Activated T-cell treated with anti-CD3 and anti-CD28 coated beads, Interleukin-2, amount 50 U/mL, for 72 hours (primary cell): ENCODE data around the gene TNK1. TPM values are rescaled to one million over a fixed set of nuclear protein-coding genes. Genes with fewer than 3 reads are reported as not detected.
"Not testable (repeated sequence)": the region's sequence is repeated elsewhere in the genome, so short reads cannot be mapped to it uniquely, and the experiment has no call there.

Experiments used
- ATAC-seq, 2 donors: fragments of 150-1000 bp; cut with Tn5 transposase; replicated peaks in 1 of 2; 2 replicates each; pipeline ENCODE4 v1.10.0; 2021; ENCODE audit warnings: moderate library complexity in 2 of 2, mild to moderate bottlenecking in 1 of 2
- DNase-seq, 2 donors: peaks; one replicate each; pipeline ENCODE4 v3.0.0; 2021 to 2022; ENCODE audit warnings: mixed read lengths in 1 of 2
- H3K27ac Mint-ChIP-seq: one replicate; pipeline ENCODE4 v1.8.0; 2022; ENCODE audit warnings: mild to moderate bottlenecking, moderate library complexity, mixed read lengths
- H3K27me3 Mint-ChIP-seq: one replicate; pipeline ENCODE4 v1.8.0; 2022; ENCODE audit warnings: low read depth, mixed read lengths
- H3K36me3 Mint-ChIP-seq, 2 donors: one replicate each; pipeline ENCODE4 v1.8.0; 2022; ENCODE audit warnings: mixed read lengths in 2 of 2, mild to moderate bottlenecking in 1 of 2; ENCODE audit not compliant: insufficient read depth in 2 of 2
- H3K4me1 Mint-ChIP-seq: one replicate; pipeline ENCODE4 v1.8.0; 2022; ENCODE audit warnings: low read depth, mixed read lengths
- H3K4me3 Mint-ChIP-seq, 2 donors: one replicate each; pipeline ENCODE4 v1.8.0; 2022; ENCODE audit warnings: mild to moderate bottlenecking in 2 of 2, mixed read lengths in 2 of 2, moderate library complexity in 2 of 2
- H3K9me3 Mint-ChIP-seq, 2 donors: one replicate each; pipeline ENCODE4 v1.8.0; 2022; ENCODE audit warnings: mixed read lengths in 2 of 2
- total RNA-seq, 2 donors: library from RNA; stranded (reverse); gene quantifications; one replicate each; pipeline ENCODE4 v1.2.3, GENCODE V29; 2022

The TNK1 gene
- total RNA-seq, 2 donors from 2014 or later = 5.5 to 6.5 TPM

DNA sequence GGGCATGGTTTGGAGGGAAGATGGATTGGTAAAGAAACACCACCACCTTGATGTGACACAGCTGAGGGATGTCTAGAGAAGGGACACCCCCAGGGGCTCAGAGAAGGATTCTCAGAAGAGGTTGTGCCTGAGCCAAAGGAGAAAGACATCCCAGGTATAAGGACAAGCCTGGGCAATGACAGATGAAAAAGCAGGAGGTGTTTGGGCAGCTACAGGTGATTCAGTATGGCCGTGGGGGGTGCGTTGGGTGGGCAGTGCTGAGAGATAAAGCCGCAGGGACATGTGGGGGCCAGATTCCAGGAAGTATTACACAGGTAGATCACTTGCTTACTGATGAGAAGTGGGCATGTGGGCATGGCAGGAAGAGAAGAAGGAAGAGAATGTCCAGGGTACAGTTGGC lies 19.0 kb upstream of the TNK1 start:
- ATAC-seq = no peak

GRCh38 chr17:7363311-7363710 lies 17.6 kb upstream of the TNK1 start:
- H3K27me3 Mint-ChIP-seq = peaks cover 5% of the 10 kb centered on the region
- no peaks in the 10 kb centered on the region for H3K36me3 Mint-ChIP-seq
- ATAC-seq (no peak), DNase-seq (no peak)
- no peaks in the 10 kb centered on the region for H3K9me3 Mint-ChIP-seq
- H3K27ac Mint-ChIP-seq = no peak overlapping the region
- H3K4me3 Mint-ChIP-seq = no peak overlapping the region
- H3K4me1 Mint-ChIP-seq = no peaks in the 10 kb centered on the region

More for the DNA sequence above, 19.0 kb upstream of the TNK1 start:
- Mint-ChIP-seq H3K4me3 (no peak overlapping the region), H3K36me3 (no peaks in the 10 kb centered on the region), H3K27me3 (peaks cover 8% of the 10 kb centered on the region), H3K4me1 (no peaks in the 10 kb centered on the region), H3K27ac (no peak overlapping the region), H3K9me3 (no peaks in the 10 kb centered on the region)
- no peak for DNase-seq

DNA sequence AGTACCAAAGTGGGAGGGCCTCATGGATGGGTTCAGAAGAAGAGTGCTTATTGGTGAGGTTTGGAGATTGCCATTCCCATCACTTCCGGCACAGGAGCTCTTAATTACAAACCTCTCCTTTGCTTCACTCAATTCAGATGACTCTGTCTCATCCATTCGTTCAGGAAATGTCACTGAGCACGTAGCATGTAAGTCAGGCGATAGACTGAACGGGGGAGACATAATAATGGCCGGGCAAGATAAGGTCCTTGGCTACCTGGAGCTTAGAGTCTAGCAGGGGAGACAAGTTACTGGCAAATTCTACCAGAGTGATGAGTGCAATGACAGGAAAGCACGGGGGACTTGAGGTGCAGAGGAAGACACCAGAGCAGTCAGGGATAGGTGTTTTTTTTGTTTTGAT lies 14.9 kb upstream of the TNK1 start:
- H3K9me3 Mint-ChIP-seq, H3K27ac Mint-ChIP-seq, H3K27me3 Mint-ChIP-seq, ATAC-seq, H3K4me3 Mint-ChIP-seq, H3K36me3 Mint-ChIP-seq, DNase-seq, H3K4me1 Mint-ChIP-seq: not testable (repeated sequence)

DNA sequence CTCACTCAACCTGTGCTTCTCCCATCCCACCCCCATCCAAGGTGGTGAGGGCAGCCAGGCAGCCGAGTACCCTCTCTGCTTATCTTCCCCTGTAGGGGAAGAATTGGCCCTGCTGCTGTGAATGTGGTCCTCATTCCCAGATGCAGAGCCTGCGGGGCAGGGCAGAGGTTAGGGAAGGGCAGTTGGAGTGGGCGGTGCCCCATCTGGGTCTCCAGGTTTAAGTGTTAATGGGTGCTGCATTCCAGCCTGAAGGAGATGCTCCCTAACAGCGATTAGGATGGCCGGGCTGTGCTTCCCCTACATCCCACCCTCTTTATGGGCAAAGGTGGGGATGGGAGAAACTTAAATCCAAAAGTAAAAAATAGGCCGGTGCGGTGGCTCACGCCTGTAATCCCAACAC lies 13.8 kb upstream of the TNK1 start:
- no peak overlapping the region for H3K27ac Mint-ChIP-seq

GRCh38 chr17:7367918-7368598 lies 12.8 kb upstream of the TNK1 start:
- DNase-seq (no peak), ATAC-seq (no peak)
- no peaks in the 10 kb centered on the region for H3K36me3 Mint-ChIP-seq
- H3K9me3 Mint-ChIP-seq = no peaks in the 10 kb centered on the region
- H3K4me1 Mint-ChIP-seq = no peaks in the 10 kb centered on the region
- H3K4me3 Mint-ChIP-seq = no peak overlapping the region
- no peak overlapping the region for H3K27ac Mint-ChIP-seq
- H3K27me3 Mint-ChIP-seq = no peaks in the 10 kb centered on the region

More for the DNA sequence above, 13.8 kb upstream of the TNK1 start:
- Mint-ChIP-seq H3K36me3 (no peaks in the 10 kb centered on the region), H3K27me3 (no peaks in the 10 kb centered on the region), H3K4me3 (no peak overlapping the region), H3K9me3 (no peaks in the 10 kb centered on the region), H3K4me1 (no peaks in the 10 kb centered on the region)
- ATAC-seq = no peak
- no peak for DNase-seq

DNA sequence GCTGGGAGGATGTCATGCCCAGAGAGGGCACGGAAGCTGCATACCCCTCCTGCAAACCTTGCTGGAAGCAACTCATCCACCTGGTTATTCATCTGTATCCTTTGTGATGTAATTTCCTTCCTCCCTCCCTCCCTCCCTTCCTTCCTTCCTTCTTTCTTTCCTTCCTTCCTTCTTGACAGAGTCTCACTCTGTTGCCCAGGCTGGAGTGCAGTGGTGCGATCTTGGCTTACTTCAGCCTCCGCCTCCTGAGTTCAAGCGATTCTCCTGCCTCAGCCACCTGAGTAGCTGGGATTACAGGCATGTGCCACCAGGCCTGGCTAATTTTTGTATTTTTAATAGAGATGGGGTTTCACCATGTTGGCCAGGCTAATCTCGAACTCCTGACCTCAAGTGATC lies 12.3 kb upstream of the TNK1 start:
- H3K4me1 Mint-ChIP-seq, H3K4me3 Mint-ChIP-seq, H3K27ac Mint-ChIP-seq, H3K9me3 Mint-ChIP-seq, H3K27me3 Mint-ChIP-seq, H3K36me3 Mint-ChIP-seq, DNase-seq, ATAC-seq: not testable (repeated sequence)

DNA sequence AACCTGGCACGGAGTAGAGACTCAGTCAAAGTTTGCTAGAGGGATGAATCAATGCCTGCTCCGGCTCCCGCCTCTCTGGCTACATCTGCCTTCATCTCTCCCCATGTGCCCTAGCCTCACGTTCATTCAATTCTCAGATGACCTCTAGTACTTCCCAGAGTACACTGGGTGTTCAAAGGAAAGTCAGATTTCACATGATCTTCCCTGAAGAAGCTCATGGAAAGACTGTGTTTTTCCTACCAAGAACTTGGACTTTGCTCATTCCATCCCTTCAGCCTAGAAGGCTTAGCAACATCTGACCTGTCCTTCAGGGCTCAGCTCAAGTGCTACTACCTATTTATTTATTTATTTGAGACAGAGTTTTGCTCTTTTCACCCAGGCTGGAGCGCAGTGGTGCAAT lies 11.1 kb upstream of the TNK1 start:
- H3K27ac Mint-ChIP-seq = no peak overlapping the region
- H3K9me3 Mint-ChIP-seq = no peaks in the 10 kb centered on the region
- no peaks in the 10 kb centered on the region for H3K4me1 Mint-ChIP-seq
- H3K27me3 Mint-ChIP-seq = no peaks in the 10 kb centered on the region
- DNase-seq (no peak), ATAC-seq (no peak)
- no peaks in the 10 kb centered on the region for H3K36me3 Mint-ChIP-seq
- H3K4me3 Mint-ChIP-seq = no peak overlapping the region

GRCh38 chr17:7370853-7371252 lies 10.0 kb upstream of the TNK1 start:
- no peak overlapping the region for H3K4me3 Mint-ChIP-seq
- DNase-seq = no peak
- no peak for ATAC-seq
- H3K36me3 Mint-ChIP-seq = no peaks in the 10 kb centered on the region
- no peaks in the 10 kb centered on the region for H3K9me3 Mint-ChIP-seq
- no peaks in the 10 kb centered on the region for H3K4me1 Mint-ChIP-seq
- H3K27ac Mint-ChIP-seq = no peak overlapping the region
- no peaks in the 10 kb centered on the region for H3K27me3 Mint-ChIP-seq

DNA sequence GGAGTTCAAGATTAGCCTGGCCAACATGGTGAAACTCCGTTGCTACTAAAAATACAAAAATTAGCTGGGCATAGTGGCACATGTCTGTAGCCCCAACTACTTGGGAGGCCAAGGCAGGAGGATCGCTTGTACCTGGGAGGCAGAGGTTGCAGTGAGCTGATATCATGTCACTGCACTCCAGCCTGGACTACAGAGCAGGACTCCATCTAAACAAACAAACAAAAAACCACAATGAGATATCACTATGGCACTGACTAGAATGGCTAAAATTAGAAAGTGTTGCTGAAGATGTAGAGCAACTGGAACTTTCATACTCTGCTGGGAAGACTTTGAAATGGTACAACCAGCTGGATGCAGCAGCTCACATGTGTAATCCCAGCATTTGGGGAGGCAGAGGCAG lies 6.5 kb upstream of the TNK1 start:
- peaks cover 16% of the 10 kb centered on the region for H3K27me3 Mint-ChIP-seq
- no peak for ATAC-seq
- H3K4me3 Mint-ChIP-seq = no peak overlapping the region

GRCh38 chr17:7379134-7379533 lies 1.8 kb upstream of the TNK1 start:
- DNase-seq (no peak), ATAC-seq (no peak)
- no peaks in the 10 kb centered on the region for H3K4me1 Mint-ChIP-seq
- no peak overlapping the region for H3K4me3 Mint-ChIP-seq
- peaks cover 2 to 5% of the 10 kb centered on the region in 2 donors for H3K36me3 Mint-ChIP-seq
- peaks cover 49% of the 10 kb centered on the region for H3K27me3 Mint-ChIP-seq
- H3K27ac Mint-ChIP-seq = no peak overlapping the region
- H3K9me3 Mint-ChIP-seq = peaks cover 2 to 3% of the 10 kb centered on the region in 2 donors

More for the DNA sequence above, 6.5 kb upstream of the TNK1 start:
- DNase-seq = no peak
- Mint-ChIP-seq H3K27ac (no peak overlapping the region), H3K4me1 (no peaks in the 10 kb centered on the region), H3K9me3 (peaks cover 2% of the 10 kb centered on the region in 2 donors), H3K36me3 (peaks cover 2 to 4% of the 10 kb centered on the region in 2 donors)

- H3K36me3 Mint-ChIP-seq = peaks cover 2 to 5% of the 10 kb centered on the region in 2 donors
- peak overlapping the region; percentile 11 to 16 for H3K4me3 Mint-ChIP-seq
- H3K9me3 Mint-ChIP-seq = peaks cover 2 to 3% of the 10 kb centered on the region in 2 donors
- DNase-seq (no peak), ATAC-seq (no peak)
- H3K27me3 Mint-ChIP-seq = peaks cover 49% of the 10 kb centered on the region
- peaks cover 8% of the 10 kb centered on the region for H3K4me1 Mint-ChIP-seq
- no peak overlapping the region for H3K27ac Mint-ChIP-seq
These were observed 568 bp upstream of the TNK1 start for GRCh38 chr17:7380321-7380720.

DNA sequence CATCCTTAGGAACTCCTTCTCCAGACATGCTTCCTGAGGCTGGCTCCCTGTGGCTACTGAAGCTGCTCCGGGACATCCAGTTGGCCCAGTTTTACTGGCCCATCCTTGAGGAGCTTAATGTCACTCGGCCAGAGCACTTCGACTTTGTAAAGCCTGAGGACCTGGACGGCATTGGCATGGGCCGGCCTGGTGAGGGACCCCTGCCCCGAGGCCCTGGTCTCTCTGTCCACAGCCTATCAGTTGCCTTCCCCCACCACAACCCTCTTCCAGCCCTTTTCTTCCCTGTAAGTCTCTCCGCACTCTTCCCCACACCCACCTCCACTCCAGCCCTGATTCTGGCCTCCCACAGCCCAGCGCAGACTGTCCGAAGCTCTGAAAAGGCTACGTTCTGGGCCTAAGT lies 2.0 kb downstream of the TNK1 start:
- ATAC-seq (no peak), DNase-seq (no peak)
- H3K9me3 Mint-ChIP-seq = peaks cover 2 to 3% of the 10 kb centered on the region in 2 donors
- H3K27me3 Mint-ChIP-seq = peaks cover 39% of the 10 kb centered on the region
- H3K4me3 Mint-ChIP-seq = no peak overlapping the region
- peaks cover 8% of the 10 kb centered on the region for H3K4me1 Mint-ChIP-seq
- H3K36me3 Mint-ChIP-seq = peaks cover 2 to 6% of the 10 kb centered on the region in 2 donors
- H3K27ac Mint-ChIP-seq = no peak overlapping the region

- DNase-seq (no peak), ATAC-seq (no peak)
- peaks cover 2 to 4% of the 10 kb centered on the region in 2 donors for H3K36me3 Mint-ChIP-seq
- no peak overlapping the region for H3K27ac Mint-ChIP-seq
- peaks cover 8% of the 10 kb centered on the region for H3K4me1 Mint-ChIP-seq
- H3K27me3 Mint-ChIP-seq = peaks cover 39% of the 10 kb centered on the region
- H3K4me3 Mint-ChIP-seq = peak overlapping the region; percentile 75 to 86
- peaks cover 2 to 3% of the 10 kb centered on the region in 2 donors for H3K9me3 Mint-ChIP-seq
These were observed 2.5 kb downstream of the TNK1 start for GRCh38 chr17:7383371-7383741.
